GM20000 (cell line): ENCODE data around the gene POU6F2.

Experiments used
- DNase-seq: peaks from one replicate; pipeline ENCODE4 v3.0.0; 2012; ENCODE audit warnings: low spot score
- TF ChIP-seq, protein P1 (sequence below): IDR thresholded peaks from 2 replicates; pipeline ENCODE4 v1.5.1; 2012; ENCODE audit warnings: mild to moderate bottlenecking, control low read depth; ENCODE audit errors: extremely low read depth, missing control alignments

The POU6F2 gene

DNA sequence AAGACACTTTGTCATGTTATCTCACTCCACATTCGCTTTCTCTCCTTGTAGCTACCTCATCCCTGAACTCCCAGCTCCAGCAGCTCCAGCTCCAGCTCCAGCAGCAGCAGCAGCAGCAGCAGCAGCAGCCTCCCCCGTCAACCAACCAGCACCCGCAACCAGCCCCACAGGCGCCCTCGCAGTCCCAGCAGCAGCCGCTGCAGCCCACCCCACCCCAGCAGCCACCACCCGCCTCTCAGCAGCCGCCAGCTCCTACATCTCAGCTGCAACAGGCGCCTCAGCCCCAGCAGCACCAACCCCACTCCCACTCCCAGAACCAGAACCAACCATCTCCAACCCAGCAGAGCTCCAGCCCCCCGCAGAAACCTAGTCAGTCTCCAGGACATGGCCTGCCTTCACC lies 361.9 kb downstream of the POU6F2 start:
- TF ChIP-seq, protein P1, sequence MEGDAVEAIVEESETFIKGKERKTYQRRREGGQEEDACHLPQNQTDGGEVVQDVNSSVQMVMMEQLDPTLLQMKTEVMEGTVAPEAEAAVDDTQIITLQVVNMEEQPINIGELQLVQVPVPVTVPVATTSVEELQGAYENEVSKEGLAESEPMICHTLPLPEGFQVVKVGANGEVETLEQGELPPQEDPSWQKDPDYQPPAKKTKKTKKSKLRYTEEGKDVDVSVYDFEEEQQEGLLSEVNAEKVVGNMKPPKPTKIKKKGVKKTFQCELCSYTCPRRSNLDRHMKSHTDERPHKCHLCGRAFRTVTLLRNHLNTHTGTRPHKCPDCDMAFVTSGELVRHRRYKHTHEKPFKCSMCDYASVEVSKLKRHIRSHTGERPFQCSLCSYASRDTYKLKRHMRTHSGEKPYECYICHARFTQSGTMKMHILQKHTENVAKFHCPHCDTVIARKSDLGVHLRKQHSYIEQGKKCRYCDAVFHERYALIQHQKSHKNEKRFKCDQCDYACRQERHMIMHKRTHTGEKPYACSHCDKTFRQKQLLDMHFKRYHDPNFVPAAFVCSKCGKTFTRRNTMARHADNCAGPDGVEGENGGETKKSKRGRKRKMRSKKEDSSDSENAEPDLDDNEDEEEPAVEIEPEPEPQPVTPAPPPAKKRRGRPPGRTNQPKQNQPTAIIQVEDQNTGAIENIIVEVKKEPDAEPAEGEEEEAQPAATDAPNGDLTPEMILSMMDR: no peak
- DNase-seq: no peak

DNA sequence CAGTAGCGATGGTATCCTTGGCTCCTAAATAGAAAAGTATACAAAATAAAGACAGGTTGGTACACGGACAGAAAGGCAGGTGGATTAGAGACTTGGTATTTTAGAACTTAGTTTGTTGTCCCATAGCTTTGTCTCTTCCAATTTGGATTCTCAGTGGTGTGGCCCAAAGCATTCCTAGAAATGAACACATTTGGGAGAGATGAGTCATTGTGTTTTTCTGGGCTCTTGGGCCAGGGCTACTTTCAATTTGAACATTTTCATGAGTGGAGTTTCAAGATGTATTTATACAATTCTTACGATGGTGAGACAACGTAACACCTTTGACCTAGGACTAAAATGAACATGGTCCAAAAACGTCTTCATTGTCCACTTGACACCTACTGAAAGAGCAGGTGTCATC lies 363.4 kb downstream of the POU6F2 start:
- TF ChIP-seq, protein P1: no peak

DNA sequence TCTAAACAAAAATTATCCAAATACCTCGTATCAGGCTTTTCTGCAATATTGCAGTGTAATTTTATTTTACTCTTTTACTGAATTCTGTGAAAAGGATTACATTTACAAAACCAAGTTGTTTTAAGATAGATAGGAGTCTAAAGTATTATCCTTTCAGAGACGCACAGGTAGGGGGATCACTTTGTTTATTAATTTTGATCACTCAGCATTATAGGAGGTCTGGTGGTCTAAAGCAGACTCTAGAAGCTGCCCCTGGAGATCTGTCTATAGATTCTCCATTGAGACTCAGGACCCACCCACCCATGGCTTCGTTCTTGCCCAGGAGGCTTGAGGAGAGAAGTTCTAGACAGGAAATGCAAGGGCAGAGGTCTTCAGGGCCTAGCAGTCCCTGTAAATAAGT lies 365.1 kb downstream of the POU6F2 start:
- TF ChIP-seq, protein P1: no peak

More for the DNA sequence above, 363.4 kb downstream of the POU6F2 start:
- DNase-seq: no peak

DNA sequence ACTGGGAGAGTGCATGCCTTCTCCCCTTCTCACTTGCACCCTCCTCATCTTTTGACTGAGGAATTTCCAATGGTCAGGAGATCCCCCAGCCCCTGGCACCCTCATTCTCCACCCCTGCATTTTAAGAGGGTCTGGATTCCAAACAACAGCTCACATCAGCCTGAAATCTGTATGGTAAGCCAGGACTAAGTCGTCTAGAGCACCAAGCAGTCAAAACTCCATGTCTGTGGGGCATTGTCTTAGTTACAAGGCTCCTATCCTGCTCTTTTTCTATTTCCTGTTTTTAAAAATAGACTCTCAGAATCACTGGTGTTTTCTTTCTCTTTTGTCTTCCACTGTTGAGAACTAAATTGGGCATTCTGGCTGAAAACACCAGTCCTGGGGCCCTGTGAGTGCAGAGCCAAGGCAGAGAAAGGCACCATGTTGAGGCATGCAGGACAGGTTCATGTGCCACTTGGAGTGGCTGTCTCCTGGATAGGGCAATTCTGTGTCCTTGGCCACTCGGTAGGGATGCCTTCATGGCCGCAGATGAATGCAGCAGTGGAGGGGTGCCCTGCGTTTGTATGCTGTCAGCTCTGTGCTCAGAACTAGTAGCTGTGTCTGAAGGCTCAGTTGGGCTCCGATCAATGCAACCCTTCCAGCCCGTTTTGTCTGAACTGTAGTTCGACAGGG lies 371.9 kb downstream of the POU6F2 start:
- TF ChIP-seq, protein P1: no peak
- DNase-seq: no peak

More for the DNA sequence above, 365.1 kb downstream of the POU6F2 start:
- no peak for DNase-seq

DNA sequence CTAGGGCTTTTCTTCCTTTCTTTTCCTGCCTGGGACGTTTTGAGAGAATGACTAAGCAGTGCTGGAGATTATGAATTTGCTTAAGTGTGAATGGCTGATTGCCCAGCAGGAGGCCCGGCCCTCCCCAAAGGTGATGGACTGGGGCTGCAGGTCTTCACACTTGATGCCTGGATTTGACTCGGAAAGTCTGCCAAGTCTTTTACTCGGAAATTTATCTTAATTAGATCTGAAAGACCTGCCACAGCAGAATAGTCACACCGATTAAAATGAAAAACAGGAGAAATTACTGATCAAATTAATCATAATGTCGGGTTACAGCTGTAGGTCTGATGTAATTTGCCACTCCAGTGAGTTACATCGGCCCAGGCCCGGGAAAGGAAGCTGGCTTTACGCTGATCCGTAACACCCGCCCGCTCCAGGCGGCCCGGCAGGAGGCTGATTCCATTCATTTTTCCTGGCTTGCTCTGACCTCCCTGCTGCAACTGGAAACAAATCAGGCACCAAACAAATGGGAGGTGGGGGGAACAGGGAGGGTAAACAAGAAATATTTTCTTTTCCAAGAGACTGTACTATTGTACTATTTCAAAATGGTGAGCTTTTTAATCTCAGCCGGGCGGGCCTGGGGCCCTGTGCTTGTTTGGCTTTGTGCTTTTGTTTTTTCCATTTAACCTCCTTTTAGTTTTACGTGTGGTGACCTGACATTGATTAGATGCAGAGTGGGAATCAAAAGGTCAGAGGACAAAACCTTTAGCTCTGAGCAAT lies 376.1 kb downstream of the POU6F2 start:
- no peak for DNase-seq
- TF ChIP-seq, protein P1: no peak

DNA sequence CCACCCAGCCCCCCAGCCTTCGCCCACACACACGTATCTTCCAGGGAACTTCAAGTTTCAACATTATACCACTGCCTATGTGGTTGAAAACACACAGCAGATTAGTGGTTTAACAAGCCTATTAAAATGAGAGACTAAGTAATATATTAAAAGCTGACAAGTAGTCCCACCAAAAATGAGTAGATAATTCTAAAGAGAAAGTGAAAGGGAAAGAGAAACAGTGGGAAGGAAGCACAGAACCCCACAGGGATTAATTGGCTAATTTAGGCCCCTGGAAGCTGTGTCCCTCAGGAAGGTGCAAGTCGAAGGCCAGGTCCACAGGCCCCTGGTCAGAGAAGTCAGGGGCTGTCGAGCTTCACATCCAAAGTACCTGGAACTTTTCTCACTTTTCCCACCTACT lies 378.0 kb downstream of the POU6F2 start:
- TF ChIP-seq, protein P1: no peak
- DNase-seq: no peak

DNA sequence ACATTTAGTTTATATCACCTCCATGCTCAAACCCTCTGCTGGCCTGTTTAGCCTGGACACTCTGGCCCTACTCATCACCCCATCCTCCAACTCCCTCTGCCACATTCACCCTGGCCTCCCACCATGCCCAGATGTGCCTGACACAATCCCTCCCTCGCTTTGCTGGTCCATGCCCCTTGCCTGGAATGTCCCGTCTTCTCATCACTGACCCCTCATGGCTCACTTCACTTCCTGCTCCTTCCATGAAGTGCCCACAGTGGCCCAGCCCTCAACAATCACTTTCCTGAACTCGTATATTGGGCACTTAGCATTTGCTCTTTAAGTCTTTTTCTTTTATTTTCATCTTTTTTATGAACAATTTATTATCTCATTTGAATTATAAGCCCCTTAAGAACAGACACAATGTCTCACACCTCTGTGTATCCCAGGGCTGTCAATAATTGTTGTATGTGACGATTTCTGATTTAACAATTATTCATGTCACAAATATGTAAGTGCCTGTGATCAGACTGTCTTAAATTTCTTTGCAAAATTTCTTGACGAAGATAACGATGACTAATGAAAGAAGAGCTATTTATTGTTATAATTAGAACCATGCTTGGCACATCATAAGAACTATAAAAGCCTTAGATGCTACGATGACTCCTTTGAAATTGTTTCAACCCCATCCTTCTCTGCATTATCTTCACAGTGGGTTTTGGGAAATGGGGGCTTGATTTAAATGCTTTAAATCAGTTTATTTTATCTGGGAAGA lies 378.6 kb downstream of the POU6F2 start:
- TF ChIP-seq, protein P1: no peak
- no peak for DNase-seq
